Measurements from ENCODE around the gene LCORL. TPM values are rescaled to one million over a fixed set of nuclear protein-coding genes. Genes with fewer than 3 reads are reported as not detected.
"Not testable (repeated sequence)": the region's sequence is repeated elsewhere in the genome, so short reads cannot be mapped to it uniquely, and the experiment has no call there.

LCORL gene
- total and polyA plus RNA-seq, 4 donors, result 1.7 to 14.7 (median 5.4) TPM

DNA sequence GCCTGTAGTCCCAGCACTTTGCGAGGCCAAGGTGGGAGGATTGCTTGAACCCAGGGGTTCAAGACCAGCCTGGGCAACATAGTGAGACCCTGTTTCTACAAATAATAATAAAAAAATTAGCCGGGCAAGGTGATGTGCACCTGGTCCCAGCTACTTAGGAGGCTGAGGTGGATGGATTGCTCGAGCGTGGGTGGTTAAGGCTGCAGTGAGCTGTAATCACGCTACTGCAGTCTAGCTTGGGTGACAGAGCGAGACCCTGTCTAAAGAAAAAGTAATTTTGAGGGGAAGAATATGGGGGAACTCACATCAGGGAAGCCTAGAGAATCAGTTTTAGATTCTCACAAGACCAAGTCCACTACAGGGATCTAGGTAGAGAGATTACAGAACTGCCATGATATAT lies 28.9 kb upstream of the LCORL start:
- H3K27me3 ChIP-seq (ENCODE audit: control insufficient read depth in 1 of 2, insufficient read depth in 2 of 2, low read length in 1 of 2), result peaks cover 0 to 2% of the 10 kb centered on the region in 2 donors
- H3K4me3 ChIP-seq (ENCODE audit: low read length in 2 of 2), result no peak overlapping the region
- no peaks in the 10 kb centered on the region for H3K4me1 ChIP-seq (ENCODE audit: control insufficient read depth in 1 of 2, insufficient read depth in 2 of 2, low read length in 2 of 2)
- no peak for DNase-seq
- ATAC-seq (ENCODE audit: low FRiP score), result no peak
- H3K36me3 ChIP-seq (ENCODE audit: control insufficient read depth in 1 of 2, insufficient read depth in 2 of 2, low read length in 1 of 2), result no peaks in the 10 kb centered on the region
- H3K27ac ChIP-seq (ENCODE audit: low read depth in 1 of 2, low read length in 2 of 2), result no peak overlapping the region
- intact Hi-C loops (cut with DNase I), result no loop called here
- WGBS, 2 donors, result 93 to 96% methylated on average over 6 of the region's 6 CpGs
- no peaks in the 10 kb centered on the region for H3K9me3 ChIP-seq (ENCODE audit: control insufficient read depth, low read length)

DNA sequence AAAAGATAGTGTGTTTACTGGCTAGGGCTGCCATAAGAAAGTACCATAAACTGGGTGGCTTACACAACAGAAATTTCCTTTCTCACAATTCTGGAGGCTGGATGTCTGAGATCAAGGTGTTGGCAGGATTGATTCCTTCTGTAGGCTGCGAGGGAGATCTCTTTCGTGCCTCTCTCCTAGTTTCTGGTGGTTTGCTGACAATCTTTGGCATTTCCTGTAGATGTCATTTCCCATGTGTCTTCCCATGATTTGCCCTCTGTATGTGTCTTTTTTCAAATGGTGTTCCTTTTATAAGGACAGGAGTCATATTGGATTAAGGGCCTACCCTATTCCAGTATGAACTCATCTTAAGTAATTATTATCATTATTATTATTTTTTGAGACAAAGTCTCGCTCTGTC lies 27.9 kb upstream of the LCORL start:
- Histone ChIP-seq H3K9me3 (ENCODE audit: control insufficient read depth, low read length) (no peaks in the 10 kb centered on the region), H3K27ac (ENCODE audit: low read depth in 1 of 2, low read length in 2 of 2) (no peak overlapping the region), H3K36me3 (ENCODE audit: control insufficient read depth in 1 of 2, insufficient read depth in 2 of 2, low read length in 1 of 2) (no peaks in the 10 kb centered on the region), H3K4me1 (ENCODE audit: control insufficient read depth in 1 of 2, insufficient read depth in 2 of 2, low read length in 2 of 2) (no peaks in the 10 kb centered on the region), H3K27me3 (ENCODE audit: control insufficient read depth in 1 of 2, insufficient read depth in 2 of 2, low read length in 1 of 2) (peaks cover 0 to 2% of the 10 kb centered on the region in 2 donors), H3K4me3 (ENCODE audit: low read length in 2 of 2) (no peak overlapping the region)
- intact Hi-C loops (cut with DNase I), result no loop called here
- ATAC-seq (ENCODE audit: low FRiP score), result no peak
- no peak for DNase-seq
- 79 to 86% methylated on average over 3 of the region's 3 CpGs for WGBS, 2 donors

DNA sequence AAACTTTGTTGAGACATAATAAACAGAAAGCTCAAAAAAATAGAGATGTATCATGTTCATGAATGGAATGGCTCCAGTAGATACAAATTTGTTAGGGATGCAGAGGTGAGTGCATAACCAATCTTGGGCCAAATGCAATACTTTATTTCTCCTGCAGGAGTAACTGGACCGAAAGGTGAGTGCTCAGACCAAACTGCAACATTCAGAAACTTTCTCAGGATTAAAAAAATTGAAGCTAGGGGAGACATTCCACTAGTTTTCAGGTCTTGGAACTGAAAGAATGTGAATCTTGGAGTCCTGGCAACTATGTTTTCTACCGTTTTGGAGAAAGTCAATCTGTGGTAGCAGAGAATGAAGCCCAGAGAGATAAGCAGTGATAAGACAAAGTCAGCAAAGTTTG lies 21.2 kb upstream of the LCORL start:
- no peak overlapping the region for H3K27ac ChIP-seq (ENCODE audit: low read depth in 1 of 2, low read length in 2 of 2)
- whole genome bisulfite sequencing, 2 donors, result 43 to 48% methylated on average over 2 of the region's 2 CpGs
- ATAC-seq (ENCODE audit: low FRiP score) (no peak), DNase-seq (no peak)
- H3K4me1 ChIP-seq (ENCODE audit: control insufficient read depth in 1 of 2, insufficient read depth in 2 of 2, low read length in 2 of 2), result no peaks in the 10 kb centered on the region
- H3K27me3 ChIP-seq (ENCODE audit: control insufficient read depth in 1 of 2, insufficient read depth in 2 of 2, low read length in 1 of 2), result peaks cover 0 to 3% of the 10 kb centered on the region in 2 donors
- no peak overlapping the region for H3K4me3 ChIP-seq (ENCODE audit: low read length in 2 of 2)
- H3K9me3 ChIP-seq (ENCODE audit: control insufficient read depth, low read length), result no peaks in the 10 kb centered on the region
- no peaks in the 10 kb centered on the region for H3K36me3 ChIP-seq (ENCODE audit: control insufficient read depth in 1 of 2, insufficient read depth in 2 of 2, low read length in 1 of 2)
- intact Hi-C loops (cut with DNase I), result no loop called here

DNA sequence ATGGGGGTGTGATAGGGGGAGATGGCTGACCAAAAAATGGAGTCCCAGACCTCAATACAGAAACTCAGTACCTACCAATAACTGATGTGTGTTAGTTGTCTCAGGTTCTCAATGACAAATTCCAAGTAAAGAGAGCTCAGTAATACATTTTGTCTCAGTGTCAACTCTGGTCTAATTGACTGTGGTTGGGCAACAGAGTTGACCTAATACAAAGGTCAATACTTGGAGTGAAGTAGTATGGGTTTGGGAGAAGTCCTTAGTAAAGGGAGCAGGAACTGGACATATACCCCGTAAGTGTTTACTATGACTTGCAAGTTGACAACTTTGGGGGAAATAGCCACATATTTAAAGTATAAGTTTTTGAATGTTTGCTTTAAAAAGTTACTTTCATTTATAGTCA lies 20.5 kb upstream of the LCORL start:
- 96 to 100% methylated on average over 1 of the region's 1 CpG for WGBS, 2 donors
- no peak for ATAC-seq (ENCODE audit: low FRiP score)

DNA sequence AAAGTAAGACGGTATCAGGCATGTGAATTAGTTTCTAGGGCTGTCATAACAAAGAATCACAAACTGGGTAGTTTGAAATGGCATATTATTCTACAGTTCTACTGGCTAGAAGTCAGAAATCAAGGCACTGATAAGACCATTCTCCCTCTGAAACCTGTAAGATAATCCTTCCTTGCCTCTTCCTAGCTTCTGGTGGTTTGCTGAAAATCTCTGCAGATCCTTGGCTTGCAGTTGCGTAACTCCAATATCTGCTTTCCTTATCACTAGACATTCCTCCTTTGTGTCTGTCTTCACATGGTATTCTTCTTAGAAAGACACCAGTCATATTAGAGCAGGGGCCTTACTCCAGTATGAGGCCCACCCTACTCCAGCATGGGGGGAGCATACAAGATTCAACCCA lies 19.6 kb upstream of the LCORL start:
- Histone ChIP-seq H3K9me3 (ENCODE audit: control insufficient read depth, low read length) (no peaks in the 10 kb centered on the region), H3K4me3 (ENCODE audit: low read length in 2 of 2) (no peak overlapping the region), H3K4me1 (ENCODE audit: control insufficient read depth in 1 of 2, insufficient read depth in 2 of 2, low read length in 2 of 2) (no peaks in the 10 kb centered on the region), H3K27ac (ENCODE audit: low read depth in 1 of 2, low read length in 2 of 2) (no peak overlapping the region), H3K27me3 (ENCODE audit: control insufficient read depth in 1 of 2, insufficient read depth in 2 of 2, low read length in 1 of 2) (peaks cover 0 to 4% of the 10 kb centered on the region in 2 donors), H3K36me3 (ENCODE audit: control insufficient read depth in 1 of 2, insufficient read depth in 2 of 2, low read length in 1 of 2) (no peaks in the 10 kb centered on the region)
- intact Hi-C loops (cut with DNase I), result no loop called here
- WGBS, 2 donors, result 81 to 83% methylated on average over 2 of the region's 2 CpGs
- no peak for DNase-seq
- no peak for ATAC-seq (ENCODE audit: low FRiP score)

More for the DNA sequence above, 20.5 kb upstream of the LCORL start:
- intact Hi-C loops (cut with DNase I), result no loop called here
- peaks cover 0 to 4% of the 10 kb centered on the region in 2 donors for H3K27me3 ChIP-seq (ENCODE audit: control insufficient read depth in 1 of 2, insufficient read depth in 2 of 2, low read length in 1 of 2)
- H3K9me3 ChIP-seq (ENCODE audit: control insufficient read depth, low read length), result no peaks in the 10 kb centered on the region
- H3K4me3 ChIP-seq (ENCODE audit: low read length in 2 of 2), result no peak overlapping the region
- DNase-seq, result no peak
- H3K4me1 ChIP-seq (ENCODE audit: control insufficient read depth in 1 of 2, insufficient read depth in 2 of 2, low read length in 2 of 2), result no peaks in the 10 kb centered on the region
- H3K27ac ChIP-seq (ENCODE audit: low read depth in 1 of 2, low read length in 2 of 2), result no peak overlapping the region
- no peaks in the 10 kb centered on the region for H3K36me3 ChIP-seq (ENCODE audit: control insufficient read depth in 1 of 2, insufficient read depth in 2 of 2, low read length in 1 of 2)

DNA sequence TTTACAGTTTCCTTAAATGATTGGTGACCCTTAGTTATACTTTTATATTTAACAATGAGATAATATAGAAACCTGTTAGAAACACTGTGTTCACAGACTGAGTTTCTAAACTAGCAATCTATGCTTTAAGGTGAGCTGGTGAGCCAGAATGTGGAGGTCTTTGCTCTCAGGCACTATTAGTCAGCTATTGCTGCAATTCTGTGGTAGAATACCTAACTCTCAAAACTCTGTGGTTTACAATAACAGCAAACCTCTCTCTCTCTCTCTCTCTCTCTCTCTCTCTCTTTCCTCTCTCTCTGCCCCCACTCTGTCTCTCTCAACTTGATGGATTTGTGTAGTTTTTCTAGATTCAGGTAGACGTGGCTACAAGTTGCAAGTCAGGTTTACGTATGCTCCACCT lies 17.6 kb upstream of the LCORL start:
- WGBS, 2 donors, result 79 to 85% methylated on average over 2 of the region's 2 CpGs
- H3K4me1 ChIP-seq (ENCODE audit: control insufficient read depth in 1 of 2, insufficient read depth in 2 of 2, low read length in 2 of 2), result no peaks in the 10 kb centered on the region
- ATAC-seq (ENCODE audit: low FRiP score), result no peak
- peaks cover 0 to 2% of the 10 kb centered on the region in 2 donors for H3K27me3 ChIP-seq (ENCODE audit: control insufficient read depth in 1 of 2, insufficient read depth in 2 of 2, low read length in 1 of 2)
- no peaks in the 10 kb centered on the region for H3K9me3 ChIP-seq (ENCODE audit: control insufficient read depth, low read length)
- intact Hi-C loops (cut with DNase I), result no loop called here
- H3K27ac ChIP-seq (ENCODE audit: low read depth in 1 of 2, low read length in 2 of 2), result no peak overlapping the region
- H3K36me3 ChIP-seq (ENCODE audit: control insufficient read depth in 1 of 2, insufficient read depth in 2 of 2, low read length in 1 of 2), result no peaks in the 10 kb centered on the region
- DNase-seq, result no peak
- H3K4me3 ChIP-seq (ENCODE audit: low read length in 2 of 2), result no peak overlapping the region

DNA sequence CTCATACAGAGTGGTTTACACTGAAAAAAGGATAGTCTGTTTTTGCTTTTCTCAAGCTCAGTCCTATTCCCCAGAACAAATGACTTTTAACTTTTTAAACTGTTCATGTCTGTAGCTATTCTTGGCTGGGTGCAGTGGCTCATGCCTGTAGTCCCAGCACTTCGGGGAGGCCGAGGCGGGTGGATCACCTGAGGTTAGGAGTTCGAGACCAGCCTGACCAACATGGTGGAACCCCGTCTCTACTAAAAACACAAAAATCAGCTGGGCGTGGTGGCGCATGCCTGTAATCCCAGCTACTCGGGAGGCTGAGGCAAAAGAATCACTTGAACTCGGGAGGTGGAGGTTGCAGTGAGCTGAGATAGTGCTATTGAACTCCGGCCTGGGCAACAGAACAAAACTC lies 14.8 kb upstream of the LCORL start:
- intact Hi-C loops (cut with DNase I); H3K27ac ChIP-seq (ENCODE audit: low read depth in 1 of 2, low read length in 2 of 2); H3K4me1 ChIP-seq (ENCODE audit: control insufficient read depth in 1 of 2, insufficient read depth in 2 of 2, low read length in 2 of 2); H3K27me3 ChIP-seq (ENCODE audit: control insufficient read depth in 1 of 2, insufficient read depth in 2 of 2, low read length in 1 of 2); ATAC-seq (ENCODE audit: low FRiP score); H3K36me3 ChIP-seq (ENCODE audit: control insufficient read depth in 1 of 2, insufficient read depth in 2 of 2, low read length in 1 of 2); H3K9me3 ChIP-seq (ENCODE audit: control insufficient read depth, low read length); H3K4me3 ChIP-seq (ENCODE audit: low read length in 2 of 2); DNase-seq: not testable (repeated sequence)
- 84 to 86% methylated on average over 10 of the region's 10 CpGs for WGBS, 2 donors

DNA sequence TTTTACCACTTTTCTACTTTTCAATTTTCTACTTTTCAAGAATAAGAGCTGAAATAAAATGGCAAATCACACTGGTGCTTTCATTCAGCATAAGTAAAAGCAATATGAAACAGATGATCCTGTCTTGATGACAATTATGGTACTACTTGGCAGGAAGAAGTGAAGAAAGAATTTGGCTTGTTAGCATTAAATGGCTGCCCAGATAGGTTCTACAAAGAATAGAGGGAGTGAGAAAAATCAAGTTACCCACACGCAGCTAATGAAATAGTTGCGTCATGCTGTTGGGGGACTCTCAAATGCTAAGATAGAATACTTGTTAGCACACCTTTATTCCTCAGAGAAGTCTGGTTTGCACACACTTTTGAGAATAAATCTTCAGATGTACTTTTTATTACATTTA lies 12.5 kb upstream of the LCORL start:
- no peaks in the 10 kb centered on the region for H3K9me3 ChIP-seq (ENCODE audit: control insufficient read depth, low read length)
- H3K4me3 ChIP-seq (ENCODE audit: low read length in 2 of 2), result no peak overlapping the region
- H3K27me3 ChIP-seq (ENCODE audit: control insufficient read depth in 1 of 2, insufficient read depth in 2 of 2, low read length in 1 of 2), result peaks cover 0 to 2% of the 10 kb centered on the region in 2 donors
- H3K27ac ChIP-seq (ENCODE audit: low read depth in 1 of 2, low read length in 2 of 2), result no peak overlapping the region
- intact Hi-C loops (cut with DNase I), result no loop called here
- WGBS, 2 donors, result 38 to 55% methylated on average over 2 of the region's 2 CpGs
- no peak for DNase-seq
- no peaks in the 10 kb centered on the region for H3K4me1 ChIP-seq (ENCODE audit: control insufficient read depth in 1 of 2, insufficient read depth in 2 of 2, low read length in 2 of 2)
- ATAC-seq (ENCODE audit: low FRiP score), result no peak
- H3K36me3 ChIP-seq (ENCODE audit: control insufficient read depth in 1 of 2, insufficient read depth in 2 of 2, low read length in 1 of 2), result no peaks in the 10 kb centered on the region

DNA sequence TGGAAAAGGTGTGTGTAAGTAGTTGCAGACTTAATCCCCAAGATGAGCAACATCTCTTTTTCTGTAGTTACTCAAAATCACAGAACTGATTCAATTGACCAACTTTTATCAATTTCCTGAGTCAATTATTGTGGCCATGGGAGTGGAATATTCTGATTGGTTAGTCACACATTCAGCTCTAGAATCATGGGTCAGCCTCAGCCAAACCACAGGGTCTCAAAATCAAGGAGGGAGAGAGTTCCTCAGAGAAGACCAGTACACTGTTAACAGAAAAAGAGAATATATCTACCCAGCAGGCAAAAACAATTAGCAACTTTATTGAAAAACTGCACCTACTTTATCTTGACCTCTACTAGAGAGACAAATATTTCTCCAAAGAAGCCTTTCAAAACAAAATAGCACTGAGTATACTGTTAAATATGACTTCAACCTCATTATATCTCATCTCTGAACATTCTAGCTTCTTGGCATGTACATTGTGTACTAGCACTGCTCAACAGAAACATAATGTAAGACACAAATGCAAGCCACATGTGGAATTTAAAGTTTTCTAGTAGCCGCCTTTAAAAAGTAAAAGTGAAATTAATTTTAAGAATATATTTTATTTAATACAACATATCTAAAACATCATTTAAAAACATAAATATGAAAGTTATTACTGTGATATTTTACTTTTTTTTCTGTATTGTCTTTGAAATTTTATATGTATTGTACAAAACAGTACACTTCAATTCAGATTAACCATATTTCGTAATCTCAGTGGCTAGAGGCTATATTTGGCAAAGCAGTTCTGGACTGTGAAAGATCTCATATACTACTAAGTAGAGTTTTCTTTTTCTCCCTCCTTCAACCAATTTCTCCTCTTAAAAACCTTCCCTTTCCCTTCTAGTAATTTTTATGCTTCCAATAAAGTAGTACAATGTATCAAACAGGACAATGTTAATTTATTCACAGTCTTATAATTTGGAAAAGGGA lies 11.8 kb upstream of the LCORL start:
- Histone ChIP-seq H3K4me3 (ENCODE audit: low read length in 2 of 2) (no peak overlapping the region), H3K36me3 (ENCODE audit: control insufficient read depth in 1 of 2, insufficient read depth in 2 of 2, low read length in 1 of 2) (no peaks in the 10 kb centered on the region), H3K9me3 (ENCODE audit: control insufficient read depth, low read length) (no peaks in the 10 kb centered on the region), H3K27me3 (ENCODE audit: control insufficient read depth in 1 of 2, insufficient read depth in 2 of 2, low read length in 1 of 2) (peaks cover 0 to 2% of the 10 kb centered on the region in 2 donors), H3K4me1 (ENCODE audit: control insufficient read depth in 1 of 2, insufficient read depth in 2 of 2, low read length in 2 of 2) (no peaks in the 10 kb centered on the region), H3K27ac (ENCODE audit: low read depth in 1 of 2, low read length in 2 of 2) (no peak overlapping the region)
- intact Hi-C loops (cut with DNase I), result no loop called here
- DNase-seq (no peak), ATAC-seq (ENCODE audit: low FRiP score) (no peak)
- 75 to 81% methylated on average over 2 of the region's 2 CpGs for WGBS, 2 donors
